K562 (cell line): ENCODE results near the gene IRGQ. TPM values are rescaled to one million over a fixed set of nuclear protein-coding genes. Genes with fewer than 3 reads are reported as not detected.

Source experiments
- CBX3 ChIP-seq, 2 experiments: IDR thresholded peaks; 1 replicate in 1 of 2; 2 replicates in 1 of 2; pipeline ENCODE4 v1.6.1; 2012; ENCODE audit warnings: inconsistent platforms in 2 of 2, low read length in 2 of 2, borderline replicate concordance in 1 of 2, control low read depth in 1 of 2
- CLOCK ChIP-seq: fragments of 250-450 bp; sonication (Bioruptor Pico); IDR thresholded peaks from 2 replicates; pipeline ENCODE4 v1.4.0; 2020; ENCODE audit warnings: mild to moderate bottlenecking, moderate library complexity, borderline replicate concordance
- E2F3 ChIP-seq: fragments of 250-450 bp; sonication (Bioruptor Pico); IDR thresholded peaks from 2 replicates; pipeline ENCODE4 v1.4.0; 2020; ENCODE audit warnings: mild to moderate bottlenecking
- HDAC2 ChIP-seq: fragments of 450-650 bp; IDR thresholded peaks from 2 replicates; pipeline ENCODE4 v1.6.1; 2016; ENCODE audit warnings: mild to moderate bottlenecking
- NFIX ChIP-seq: fragments of 250-450 bp; sonication (Bioruptor Pico); IDR thresholded peaks from 2 replicates; pipeline ENCODE4 v1.4.0; 2020; ENCODE audit warnings: low read depth, mild to moderate bottlenecking, moderate library complexity
- NR3C1 ChIP-seq: sonication (generic); formaldehyde crosslinking; IDR thresholded peaks from 2 replicates; pipeline ENCODE4 v1.8.1; 2022; ENCODE audit warnings: missing genetic modification reagents
- PREB ChIP-seq: sonication (generic); formaldehyde crosslinking; IDR thresholded peaks from 2 replicates; pipeline ENCODE4 v1.8.1; 2023; ENCODE audit warnings: mild to moderate bottlenecking, missing genetic modification reagents
- RAD51 ChIP-seq: fragments of 450-650 bp; IDR thresholded peaks from 2 replicates; pipeline ENCODE4 v1.7.1; 2016; ENCODE audit warnings: low read depth, mild to moderate bottlenecking, borderline replicate concordance
- RBBP5 ChIP-seq: fragments of 200-600 bp; sonication (generic); IDR thresholded peaks from 2 replicates; pipeline ENCODE4 v1.6.1; 2012; ENCODE audit warnings: borderline replicate concordance, mild to moderate bottlenecking, low read length, control low read depth, inconsistent platforms; ENCODE audit not compliant: insufficient read depth, poor library complexity, severe bottlenecking
- TFAM ChIP-seq: fragments of 250-450 bp; sonication (Bioruptor Pico); conservative IDR thresholded peaks from 2 replicates; pipeline ENCODE4 v1.5.0; 2021; ENCODE audit warnings: mild to moderate bottlenecking, moderate library complexity
- ZNF76 ChIP-seq: fragments of 250-450 bp; sonication (Bioruptor Pico); IDR thresholded peaks from 2 replicates; pipeline ENCODE4 v1.4.0; 2020; ENCODE audit warnings: mild to moderate bottlenecking, moderate library complexity, borderline replicate concordance
- polyA plus RNA-seq, 8 experiments: library from polyadenylated mRNA; depleted of rRNA in 4 of 8; stranded (reverse) in 5 of 8; unstranded in 3 of 8; fragments of >200 nt; fragmentation: Nextera tagmentation in 2 of 8; fragmentation: Illumina TruSeq in 1 of 8; extraction: Ambion mirVana in 2 of 8; extraction: Trizol in 1 of 8; gene quantifications; 2 replicates each; pipeline versions ENCODE4 v1.2.1 to v1.2.3, GENCODE V29; 2011 to 2014; ENCODE audit warnings: inconsistent platforms in 1 of 8, missing spikeins in 1 of 8
- total RNA-seq, 7 experiments: library from RNA; depleted of rRNA in 6 of 7; stranded (reverse); fragments of >200 nt in 6 of 7; fragmentation: Illumina TruSeq in 2 of 7; extraction: Trizol in 2 of 7; gene quantifications; 2 replicates each; pipeline versions ENCODE4 v1.2.1 to v1.2.3, GENCODE V29; 2011 to 2021; ENCODE audit warnings: low replicate concordance in 1 of 7
- TF ChIP-seq, protein P1 (sequence below): fragments of 150-350 bp; conservative IDR thresholded peaks from 2 replicates; pipeline ENCODE4 v1.6.1; 2014; ENCODE audit warnings: low read length
- TF ChIP-seq, protein P2 (sequence below): fragments of 250-450 bp; sonication (Bioruptor Pico); IDR thresholded peaks from 2 replicates; pipeline ENCODE4 v1.4.0; 2020

The IRGQ gene
- total and polyA plus RNA-seq, 9 of the 15 experiments (the other 6 are each of a cell fraction or from before 2014, with no cell fraction given) = 3.5 to 19.2 (median 7.9) TPM

DNA sequence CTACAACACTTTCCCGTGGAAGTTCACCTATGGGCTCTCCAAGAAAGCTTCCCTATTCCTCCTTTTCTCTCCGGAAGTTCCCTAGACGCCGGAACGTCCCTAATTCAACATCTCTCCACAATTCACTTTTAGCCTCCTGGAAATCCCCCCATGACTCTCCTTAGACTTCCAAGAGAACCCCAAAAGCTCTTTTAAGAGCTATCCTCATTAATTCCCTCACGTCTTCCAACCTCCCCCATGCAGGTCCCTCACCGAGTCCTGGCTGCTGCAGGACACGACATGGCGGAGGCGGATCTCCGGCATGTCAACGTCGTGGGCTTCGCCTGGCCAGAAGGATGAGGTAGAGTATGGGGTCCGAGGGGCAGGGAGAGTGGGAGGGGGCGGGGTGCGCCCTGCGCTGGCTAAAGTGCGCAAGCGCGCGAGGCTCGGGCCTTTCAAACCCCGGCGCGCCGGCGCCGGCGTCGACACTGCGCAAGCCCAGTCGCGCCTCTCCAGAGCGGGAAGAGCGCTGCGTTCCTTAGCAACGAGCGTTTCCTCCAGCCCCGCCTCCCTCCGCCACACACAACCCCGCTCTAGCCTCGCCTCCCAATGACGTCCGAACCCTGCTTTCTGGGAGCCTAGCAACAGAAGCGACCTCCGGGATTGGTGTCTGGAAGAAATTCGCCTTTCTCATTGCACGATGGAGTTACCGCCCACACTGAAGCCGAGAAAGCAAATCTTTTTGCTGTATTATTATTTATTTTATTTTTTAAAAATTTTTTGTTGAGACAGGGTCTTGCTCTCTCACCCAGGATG is 20.6 kb downstream of the IRGQ start, which contains the start of the genes PINLYP and XRCC1 (continued):
- TF ChIP-seq, protein P1, sequence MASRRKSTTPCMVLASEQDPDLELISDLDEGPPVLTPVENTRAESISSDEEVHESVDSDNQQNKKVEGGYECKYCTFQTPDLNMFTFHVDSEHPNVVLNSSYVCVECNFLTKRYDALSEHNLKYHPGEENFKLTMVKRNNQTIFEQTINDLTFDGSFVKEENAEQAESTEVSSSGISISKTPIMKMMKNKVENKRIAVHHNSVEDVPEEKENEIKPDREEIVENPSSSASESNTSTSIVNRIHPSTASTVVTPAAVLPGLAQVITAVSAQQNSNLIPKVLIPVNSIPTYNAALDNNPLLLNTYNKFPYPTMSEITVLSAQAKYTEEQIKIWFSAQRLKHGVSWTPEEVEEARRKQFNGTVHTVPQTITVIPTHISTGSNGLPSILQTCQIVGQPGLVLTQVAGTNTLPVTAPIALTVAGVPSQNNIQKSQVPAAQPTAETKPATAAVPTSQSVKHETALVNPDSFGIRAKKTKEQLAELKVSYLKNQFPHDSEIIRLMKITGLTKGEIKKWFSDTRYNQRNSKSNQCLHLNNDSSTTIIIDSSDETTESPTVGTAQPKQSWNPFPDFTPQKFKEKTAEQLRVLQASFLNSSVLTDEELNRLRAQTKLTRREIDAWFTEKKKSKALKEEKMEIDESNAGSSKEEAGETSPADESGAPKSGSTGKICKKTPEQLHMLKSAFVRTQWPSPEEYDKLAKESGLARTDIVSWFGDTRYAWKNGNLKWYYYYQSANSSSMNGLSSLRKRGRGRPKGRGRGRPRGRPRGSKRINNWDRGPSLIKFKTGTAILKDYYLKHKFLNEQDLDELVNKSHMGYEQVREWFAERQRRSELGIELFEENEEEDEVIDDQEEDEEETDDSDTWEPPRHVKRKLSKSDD = no peak
- TF ChIP-seq E2F3 (CRISPR knock-in tag) (peak; percentile 67), HDAC2 (0 out of 2 replicates have a peak, but pooled peaks have one; percentile 30), CBX3 (IDR thresholded peaks at IDR 0.05; ENCODE audit: borderline replicate concordance in 1 of 2, low read length in 2 of 2) (no peak), RAD51 (no peak), RBBP5 (peak; percentile 66), PREB (CRISPR knock-in tag) (no peak), NFIX (no peak), NR3C1 (CRISPR knock-in tag) (no peak), TFAM (CRISPR knock-in tag) (no peak), CLOCK (CRISPR knock-in tag) (no peak), ZNF76 (CRISPR knock-in tag) (no peak)
- TF ChIP-seq, protein P2, sequence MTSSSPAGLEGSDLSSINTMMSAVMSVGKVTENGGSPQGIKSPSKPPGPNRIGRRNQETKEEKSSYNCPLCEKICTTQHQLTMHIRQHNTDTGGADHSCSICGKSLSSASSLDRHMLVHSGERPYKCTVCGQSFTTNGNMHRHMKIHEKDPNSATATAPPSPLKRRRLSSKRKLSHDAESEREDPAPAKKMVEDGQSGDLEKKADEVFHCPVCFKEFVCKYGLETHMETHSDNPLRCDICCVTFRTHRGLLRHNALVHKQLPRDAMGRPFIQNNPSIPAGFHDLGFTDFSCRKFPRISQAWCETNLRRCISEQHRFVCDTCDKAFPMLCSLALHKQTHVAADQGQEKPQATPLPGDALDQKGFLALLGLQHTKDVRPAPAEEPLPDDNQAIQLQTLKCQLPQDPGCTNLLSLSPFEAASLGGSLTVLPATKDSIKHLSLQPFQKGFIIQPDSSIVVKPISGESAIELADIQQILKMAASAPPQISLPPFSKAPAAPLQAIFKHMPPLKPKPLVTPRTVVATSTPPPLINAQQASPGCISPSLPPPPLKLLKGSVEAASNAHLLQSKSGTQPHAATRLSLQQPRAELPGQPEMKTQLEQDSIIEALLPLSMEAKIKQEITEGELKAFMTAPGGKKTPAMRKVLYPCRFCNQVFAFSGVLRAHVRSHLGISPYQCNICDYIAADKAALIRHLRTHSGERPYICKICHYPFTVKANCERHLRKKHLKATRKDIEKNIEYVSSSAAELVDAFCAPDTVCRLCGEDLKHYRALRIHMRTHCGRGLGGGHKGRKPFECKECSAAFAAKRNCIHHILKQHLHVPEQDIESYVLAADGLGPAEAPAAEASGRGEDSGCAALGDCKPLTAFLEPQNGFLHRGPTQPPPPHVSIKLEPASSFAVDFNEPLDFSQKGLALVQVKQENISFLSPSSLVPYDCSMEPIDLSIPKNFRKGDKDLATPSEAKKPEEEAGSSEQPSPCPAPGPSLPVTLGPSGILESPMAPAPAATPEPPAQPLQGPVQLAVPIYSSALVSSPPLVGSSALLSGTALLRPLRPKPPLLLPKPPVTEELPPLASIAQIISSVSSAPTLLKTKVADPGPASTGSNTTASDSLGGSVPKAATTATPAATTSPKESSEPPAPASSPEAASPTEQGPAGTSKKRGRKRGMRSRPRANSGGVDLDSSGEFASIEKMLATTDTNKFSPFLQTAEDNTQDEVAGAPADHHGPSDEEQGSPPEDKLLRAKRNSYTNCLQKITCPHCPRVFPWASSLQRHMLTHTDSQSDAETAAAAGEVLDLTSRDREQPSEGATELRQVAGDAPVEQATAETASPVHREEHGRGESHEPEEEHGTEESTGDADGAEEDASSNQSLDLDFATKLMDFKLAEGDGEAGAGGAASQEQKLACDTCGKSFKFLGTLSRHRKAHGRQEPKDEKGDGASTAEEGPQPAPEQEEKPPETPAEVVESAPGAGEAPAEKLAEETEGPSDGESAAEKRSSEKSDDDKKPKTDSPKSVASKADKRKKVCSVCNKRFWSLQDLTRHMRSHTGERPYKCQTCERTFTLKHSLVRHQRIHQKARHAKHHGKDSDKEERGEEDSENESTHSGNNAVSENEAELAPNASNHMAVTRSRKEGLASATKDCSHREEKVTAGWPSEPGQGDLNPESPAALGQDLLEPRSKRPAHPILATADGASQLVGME (CRISPR knock-in tag) = no peak
